GM21423 (cell line): ENCODE data around the gene TNFAIP8L1.

Experiments used
- ATAC-seq: cut with Tn5 transposase; IDR thresholded peaks from one replicate; pipeline ENCODE4 v1.9.1; 2021; ENCODE audit warnings: mild to moderate bottlenecking, moderate library complexity; ENCODE audit not compliant: unreplicated experiment

TNFAIP8L1 gene

GRCh38 chr19:4647676-4648644 is 8.6 kb downstream of the TNFAIP8L1 start:
- ATAC-seq = no peak

- ATAC-seq = no peak
Measured at GRCh38 chr19:4649392-4650047, 10.2 kb downstream of the TNFAIP8L1 start.

- ATAC-seq = no peak
Measured at GRCh38 chr19:4650159-4650558, 10.8 kb downstream of the TNFAIP8L1 start.

GRCh38 chr19:4652075-4652474 is 12.8 kb downstream of the TNFAIP8L1 start:
- ATAC-seq = no peak

GRCh38 chr19:4653793-4654436 is 14.6 kb downstream of the TNFAIP8L1 start:
- ATAC-seq = no peak

DNA sequence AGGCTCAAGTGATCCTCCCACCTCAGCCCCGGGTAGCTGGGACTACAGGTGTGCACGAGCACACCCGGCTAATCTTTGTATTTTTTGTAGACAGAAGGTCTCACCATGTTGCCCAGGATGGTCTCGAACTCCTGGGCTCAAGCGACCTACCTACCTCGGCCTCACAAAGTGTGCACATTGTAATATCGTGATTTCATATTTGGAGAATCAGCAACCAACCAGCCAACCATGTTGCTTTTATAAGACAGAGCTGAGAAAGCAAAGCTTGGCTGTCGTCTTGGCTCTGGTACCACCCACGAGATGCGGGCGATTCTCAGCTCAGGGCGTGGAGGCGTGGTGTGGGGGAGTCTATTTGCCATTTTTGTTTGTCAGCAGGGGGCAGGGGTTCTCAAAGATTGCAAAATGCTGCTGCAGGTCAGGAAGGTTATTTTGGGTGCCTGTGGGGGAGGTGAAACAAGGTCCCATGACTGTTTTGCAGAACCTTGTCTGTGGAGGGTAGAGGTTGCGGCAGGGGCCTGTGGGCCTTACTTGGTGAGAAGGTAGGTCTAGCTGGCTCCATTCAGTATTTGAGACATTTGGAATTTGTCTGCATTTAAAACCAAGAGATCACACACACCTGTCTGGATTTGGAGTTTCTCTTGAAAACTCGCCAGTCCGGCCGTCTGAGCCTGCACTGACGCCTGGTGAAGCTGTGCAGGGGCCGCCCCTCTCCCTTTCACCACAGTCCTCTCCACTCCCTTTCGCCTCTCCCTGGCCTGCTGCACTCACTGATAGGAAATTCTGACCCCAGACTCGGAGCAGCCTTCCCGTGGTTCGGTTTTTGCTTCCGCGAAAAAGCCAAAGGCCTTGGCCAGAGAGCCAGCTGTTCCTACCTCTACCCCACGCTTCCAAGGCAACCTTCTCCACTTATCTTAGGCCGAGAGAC is 15.4 kb downstream of the TNFAIP8L1 start:
- ATAC-seq = no peak

DNA sequence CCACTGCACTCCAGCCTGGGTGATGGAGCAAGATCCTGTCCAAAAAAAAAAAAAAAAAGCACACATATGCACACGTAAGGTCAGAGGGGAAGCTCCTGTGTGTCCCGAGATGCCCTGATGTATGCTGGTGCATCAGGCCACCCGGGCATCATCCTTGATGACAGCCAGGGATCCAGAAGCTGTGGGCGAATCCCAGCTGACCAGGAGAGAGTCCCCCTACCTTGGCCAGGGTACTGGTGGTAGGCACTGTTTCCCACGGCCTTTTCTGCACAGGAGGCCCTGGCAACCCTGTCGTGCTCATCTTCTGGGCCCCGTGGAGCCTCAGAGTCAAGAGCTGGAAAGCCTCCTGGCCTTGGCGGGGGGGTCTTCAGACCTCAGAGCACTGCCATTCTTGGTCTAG is 16.8 kb downstream of the TNFAIP8L1 start:
- no peak for ATAC-seq

- no peak for ATAC-seq
Measured at GRCh38 chr19:4657262-4657661, 17.9 kb downstream of the TNFAIP8L1 start.

GRCh38 chr19:4657835-4658234 is 18.5 kb downstream of the TNFAIP8L1 start:
- no peak for ATAC-seq

DNA sequence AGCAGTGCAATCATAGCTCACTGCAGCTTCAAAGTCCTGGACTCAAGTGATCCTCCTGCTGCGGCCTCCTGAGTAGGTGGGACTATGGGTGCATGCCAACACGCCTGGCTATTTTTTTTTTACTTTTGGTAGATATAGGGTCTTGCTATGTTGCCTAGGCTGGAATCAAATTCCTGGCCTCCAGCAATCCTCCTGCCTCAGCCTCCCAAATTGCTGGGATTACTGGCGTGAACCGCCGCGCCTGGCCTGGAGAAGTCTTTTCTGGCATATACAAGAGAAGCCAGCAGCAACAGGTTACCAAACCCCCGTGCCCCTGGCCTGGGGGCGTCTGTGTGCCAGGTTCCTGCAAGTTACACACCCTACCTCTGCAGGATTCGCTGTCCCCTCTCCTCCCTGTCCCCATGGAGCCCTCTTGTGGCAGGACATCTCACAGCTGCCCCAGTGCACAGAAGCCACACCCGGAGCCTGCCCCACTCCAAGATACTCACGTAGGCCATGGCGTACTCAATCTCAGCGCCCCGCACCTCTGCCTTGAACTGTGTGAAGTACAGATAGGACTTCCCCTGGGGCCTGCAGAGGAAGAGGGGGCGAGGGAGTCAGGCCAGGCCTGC is 21.0 kb downstream of the TNFAIP8L1 start:
- ATAC-seq = no peak

GRCh38 chr19:4660993-4661392 is 21.7 kb downstream of the TNFAIP8L1 start:
- ATAC-seq = no peak

- no peak for ATAC-seq
Measured at GRCh38 chr19:4662020-4662695, 22.8 kb downstream of the TNFAIP8L1 start.

DNA sequence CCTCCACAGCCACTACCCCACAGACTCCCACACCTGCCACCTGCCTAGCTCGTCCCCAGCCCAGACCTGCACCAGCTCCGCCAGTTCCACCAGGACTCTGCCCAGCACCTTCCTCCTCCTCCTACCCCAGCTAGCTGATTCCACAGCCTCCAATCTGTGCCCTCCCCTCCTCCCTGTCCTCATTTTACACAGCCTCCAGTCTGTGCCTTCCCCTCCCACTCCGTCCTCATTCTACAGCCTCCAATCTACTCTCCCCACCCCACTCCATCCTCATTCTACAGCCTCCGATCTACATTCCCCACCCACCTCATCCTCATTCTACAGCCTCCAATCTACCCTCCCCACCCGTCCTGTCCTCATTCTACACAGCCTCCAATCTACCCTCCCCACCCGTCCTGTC is 23.5 kb downstream of the TNFAIP8L1 start:
- ATAC-seq = no peak

DNA sequence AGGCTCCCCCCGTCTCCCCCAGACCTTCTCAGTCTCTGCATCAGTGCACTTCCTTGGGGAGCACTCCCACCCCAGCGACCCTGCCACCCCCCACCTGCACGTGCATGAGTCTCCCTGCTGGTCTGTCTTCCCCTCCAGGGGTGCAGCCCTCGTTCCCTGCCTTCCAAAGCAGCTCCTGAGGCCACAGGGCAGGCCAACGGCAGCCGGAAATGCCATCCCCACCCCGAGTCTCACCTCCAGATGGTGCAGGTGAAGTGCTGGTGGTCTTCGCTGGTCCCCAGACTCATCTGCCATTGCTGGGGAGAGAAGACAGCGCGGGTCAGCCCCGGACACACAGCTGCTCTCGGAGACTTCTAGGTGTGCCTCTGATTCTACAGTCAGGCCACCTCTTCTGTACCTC is 25.3 kb downstream of the TNFAIP8L1 start:
- ATAC-seq = no peak

GRCh38 chr19:4669723-4670480 is 30.6 kb downstream of the TNFAIP8L1 start, which contains the start of gene MYDGF:
Gene MYDGF (minus strand): TSS chr19:4670342. CDS start chr19:4670334, 8 bp downstream.
- ATAC-seq = peak; percentile 95

DNA sequence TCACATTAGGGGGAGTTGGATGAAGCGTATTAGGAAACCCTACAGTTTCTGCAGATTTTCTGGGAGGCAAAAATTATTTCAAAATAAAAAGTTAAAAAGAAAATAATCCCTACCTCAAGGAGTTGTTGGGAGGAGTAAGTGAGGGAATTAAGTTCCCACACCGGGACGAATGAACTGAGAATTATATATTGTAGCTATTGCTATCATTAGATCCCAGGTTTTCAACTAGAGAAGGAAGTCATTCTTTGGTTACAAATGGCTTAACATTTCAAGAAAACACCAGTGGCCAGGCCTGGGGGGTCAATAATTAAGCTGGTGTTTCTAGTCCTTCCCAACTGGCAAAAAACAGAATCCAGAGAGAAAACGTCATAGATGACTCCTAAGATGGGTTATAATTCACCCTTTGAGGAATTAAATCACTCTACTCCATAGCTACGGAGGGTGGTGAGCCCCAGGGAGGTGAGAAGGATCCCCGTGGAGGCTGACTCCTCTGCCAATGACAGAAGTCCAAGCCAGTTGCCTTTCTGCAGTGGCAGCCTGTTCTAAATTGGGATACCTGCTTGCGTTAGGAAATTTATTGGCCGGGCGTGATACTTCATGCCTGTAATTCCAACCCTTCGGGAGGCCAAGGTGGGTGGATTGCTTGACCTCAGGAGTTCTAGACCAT is 32.0 kb downstream of the TNFAIP8L1 start:
- ATAC-seq = no peak

DNA sequence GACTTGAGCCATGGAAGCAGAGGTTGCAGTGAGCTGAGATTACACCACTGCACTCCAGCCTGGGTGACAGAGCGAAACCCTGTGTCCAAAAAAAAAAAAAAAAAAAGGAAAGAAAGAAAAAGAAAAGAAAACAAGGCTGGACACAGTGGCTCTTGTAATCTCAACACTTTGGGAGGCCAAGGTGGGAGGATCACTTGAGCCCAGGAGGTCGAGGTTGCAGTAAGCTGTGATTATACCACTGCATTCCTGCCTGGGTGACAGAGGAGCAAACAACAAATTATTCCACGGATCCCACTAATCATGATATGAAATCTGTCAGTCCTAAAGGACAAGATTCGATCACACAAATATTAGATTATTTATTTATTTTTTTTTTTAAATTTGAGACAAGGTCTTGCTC is 33.9 kb downstream of the TNFAIP8L1 start:
- no peak for ATAC-seq

GRCh38 chr19:4673726-4674125 is 34.4 kb downstream of the TNFAIP8L1 start:
- no peak for ATAC-seq
